GM13977 (cell line): ENCODE data around the gene RANBP1.

Source experiments
- DNase-seq: peaks from one replicate; pipeline ENCODE4 v3.0.0; 2012; ENCODE audit warnings: low spot score
- in situ Hi-C: fragments of 300-500 bp; cut with MboI; formaldehyde crosslinking; loops from one replicate; pipeline ENCODE4 v1.12.0; 2022; ENCODE audit warnings: low sequenced_read_pairs, low pct_unique_long_range_greater_than_20kb, mixed read lengths, inconsistent platforms; ENCODE audit not compliant: unreplicated experiment
- TF ChIP-seq, protein P1 (sequence below): IDR thresholded peaks from 2 replicates; pipeline ENCODE4 v1.5.1; 2012; ENCODE audit warnings: mild to moderate bottlenecking, control low read depth; ENCODE audit not compliant: insufficient read depth; ENCODE audit errors: extremely low read depth, missing control alignments

Gene RANBP1

DNA sequence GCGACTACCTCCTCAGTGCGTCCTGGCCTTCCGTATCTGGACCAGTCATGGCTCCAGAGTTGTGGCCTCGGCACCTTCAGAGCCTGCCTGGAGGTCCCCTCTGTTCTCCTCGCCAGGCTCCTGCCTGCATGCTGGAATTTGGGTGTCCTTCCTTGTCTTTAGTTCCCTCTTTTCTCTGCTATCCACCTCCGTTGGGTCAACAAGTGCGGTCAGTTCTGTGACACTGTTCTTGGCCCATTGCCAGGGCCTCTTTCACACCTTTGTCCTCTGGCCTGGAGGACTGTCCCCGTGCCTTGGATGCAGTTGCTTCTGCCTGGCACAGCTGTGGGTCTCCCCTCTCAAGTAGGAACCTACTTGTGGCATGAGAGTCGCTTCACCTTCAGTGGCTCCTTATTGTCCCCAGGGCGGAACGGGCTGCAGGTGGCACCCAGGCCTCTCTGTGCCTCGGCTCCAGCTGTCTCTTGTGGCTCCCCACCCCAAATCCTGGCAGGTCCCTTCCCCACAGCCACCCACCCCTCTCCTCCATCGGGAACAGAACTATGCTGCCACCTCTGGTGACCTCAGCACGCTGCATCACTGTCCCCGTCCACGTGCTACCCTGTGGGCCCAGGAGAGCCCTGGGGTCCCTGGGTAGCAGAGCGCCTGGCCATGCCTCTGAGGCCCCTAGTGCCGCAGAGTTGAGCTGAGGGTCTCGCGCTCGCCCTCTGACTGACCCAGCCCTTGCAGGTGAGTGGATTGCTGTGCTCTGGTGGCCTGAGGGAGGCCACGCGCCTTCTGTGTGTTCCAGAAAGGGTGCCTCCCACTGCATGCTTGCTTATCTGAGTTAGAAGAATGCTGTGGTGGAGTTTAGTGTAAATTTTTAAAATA lies 31.1 kb upstream of the RANBP1 start:
- TF ChIP-seq, protein P1, sequence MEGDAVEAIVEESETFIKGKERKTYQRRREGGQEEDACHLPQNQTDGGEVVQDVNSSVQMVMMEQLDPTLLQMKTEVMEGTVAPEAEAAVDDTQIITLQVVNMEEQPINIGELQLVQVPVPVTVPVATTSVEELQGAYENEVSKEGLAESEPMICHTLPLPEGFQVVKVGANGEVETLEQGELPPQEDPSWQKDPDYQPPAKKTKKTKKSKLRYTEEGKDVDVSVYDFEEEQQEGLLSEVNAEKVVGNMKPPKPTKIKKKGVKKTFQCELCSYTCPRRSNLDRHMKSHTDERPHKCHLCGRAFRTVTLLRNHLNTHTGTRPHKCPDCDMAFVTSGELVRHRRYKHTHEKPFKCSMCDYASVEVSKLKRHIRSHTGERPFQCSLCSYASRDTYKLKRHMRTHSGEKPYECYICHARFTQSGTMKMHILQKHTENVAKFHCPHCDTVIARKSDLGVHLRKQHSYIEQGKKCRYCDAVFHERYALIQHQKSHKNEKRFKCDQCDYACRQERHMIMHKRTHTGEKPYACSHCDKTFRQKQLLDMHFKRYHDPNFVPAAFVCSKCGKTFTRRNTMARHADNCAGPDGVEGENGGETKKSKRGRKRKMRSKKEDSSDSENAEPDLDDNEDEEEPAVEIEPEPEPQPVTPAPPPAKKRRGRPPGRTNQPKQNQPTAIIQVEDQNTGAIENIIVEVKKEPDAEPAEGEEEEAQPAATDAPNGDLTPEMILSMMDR: peak; percentile 46
- in situ Hi-C loops: no loop called here
- DNase-seq: no peak

DNA sequence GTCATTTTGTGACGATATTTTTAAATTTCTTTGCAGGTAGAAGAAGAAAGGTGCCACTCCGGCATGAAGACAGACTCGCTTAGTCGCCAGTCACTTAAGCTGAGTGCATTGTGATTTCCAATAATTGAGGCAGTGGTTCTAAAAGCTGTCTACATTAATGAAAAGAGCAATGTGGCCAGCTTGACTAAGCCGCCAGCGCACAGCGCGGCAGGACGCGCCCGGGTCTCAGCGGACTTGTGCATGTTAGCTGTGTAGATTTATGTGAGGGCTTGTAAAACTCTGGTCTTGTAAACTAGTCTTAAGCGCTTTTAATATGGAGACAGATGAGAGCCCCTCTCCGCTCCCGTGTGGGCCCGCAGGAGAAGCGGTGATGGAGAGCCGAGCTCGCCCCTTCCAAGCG lies 30.3 kb upstream of the RANBP1 start:
- TF ChIP-seq, protein P1: no peak
- in situ Hi-C loops: no loop called here
- no peak for DNase-seq

DNA sequence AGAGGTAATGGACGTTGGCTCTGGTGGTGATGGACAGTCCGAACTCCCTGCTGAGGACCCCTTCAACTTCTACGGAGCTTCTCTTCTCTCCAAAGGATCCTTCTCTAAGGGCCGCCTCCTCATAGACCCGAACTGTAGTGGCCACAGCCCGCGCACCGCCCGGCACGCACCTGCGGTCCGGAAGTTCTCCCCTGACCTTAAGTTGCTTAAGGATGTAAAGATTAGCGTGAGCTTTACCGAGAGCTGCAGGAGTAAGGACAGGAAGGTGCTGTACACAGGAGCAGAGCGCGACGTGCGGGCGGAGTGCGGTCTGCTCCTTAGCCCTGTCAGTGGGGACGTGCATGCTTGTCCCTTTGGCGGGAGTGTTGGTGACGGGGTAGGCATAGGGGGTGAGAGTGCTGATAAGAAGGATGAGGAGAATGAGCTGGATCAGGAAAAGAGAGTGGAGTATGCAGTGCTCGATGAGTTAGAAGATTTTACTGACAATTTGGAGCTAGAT lies 29.8 kb upstream of the RANBP1 start:
- no peak for DNase-seq
- TF ChIP-seq, protein P1: no peak
- in situ Hi-C loops: no loop called here

DNA sequence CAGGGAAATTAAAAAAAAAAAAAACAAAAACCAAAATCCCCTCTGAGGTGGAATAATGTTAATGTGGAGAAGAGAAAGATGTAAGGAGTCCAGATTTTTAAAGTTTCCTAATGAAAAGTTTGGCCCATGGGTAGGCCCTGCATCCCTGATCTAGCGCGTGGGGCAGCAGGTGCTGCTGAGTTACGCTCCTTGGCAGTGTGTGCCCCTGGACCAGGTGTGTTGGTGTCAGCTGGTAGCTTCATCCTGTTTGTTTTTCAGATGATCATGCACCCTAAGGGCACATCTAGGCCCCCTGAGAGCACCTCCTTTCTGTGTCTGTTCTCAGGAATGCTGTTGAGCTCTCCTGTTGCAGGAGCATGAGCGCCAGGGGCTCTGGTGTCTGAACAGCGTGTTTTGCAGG lies 29.1 kb upstream of the RANBP1 start:
- DNase-seq: no peak
- TF ChIP-seq, protein P1: no peak
- in situ Hi-C loops: no loop called here

DNA sequence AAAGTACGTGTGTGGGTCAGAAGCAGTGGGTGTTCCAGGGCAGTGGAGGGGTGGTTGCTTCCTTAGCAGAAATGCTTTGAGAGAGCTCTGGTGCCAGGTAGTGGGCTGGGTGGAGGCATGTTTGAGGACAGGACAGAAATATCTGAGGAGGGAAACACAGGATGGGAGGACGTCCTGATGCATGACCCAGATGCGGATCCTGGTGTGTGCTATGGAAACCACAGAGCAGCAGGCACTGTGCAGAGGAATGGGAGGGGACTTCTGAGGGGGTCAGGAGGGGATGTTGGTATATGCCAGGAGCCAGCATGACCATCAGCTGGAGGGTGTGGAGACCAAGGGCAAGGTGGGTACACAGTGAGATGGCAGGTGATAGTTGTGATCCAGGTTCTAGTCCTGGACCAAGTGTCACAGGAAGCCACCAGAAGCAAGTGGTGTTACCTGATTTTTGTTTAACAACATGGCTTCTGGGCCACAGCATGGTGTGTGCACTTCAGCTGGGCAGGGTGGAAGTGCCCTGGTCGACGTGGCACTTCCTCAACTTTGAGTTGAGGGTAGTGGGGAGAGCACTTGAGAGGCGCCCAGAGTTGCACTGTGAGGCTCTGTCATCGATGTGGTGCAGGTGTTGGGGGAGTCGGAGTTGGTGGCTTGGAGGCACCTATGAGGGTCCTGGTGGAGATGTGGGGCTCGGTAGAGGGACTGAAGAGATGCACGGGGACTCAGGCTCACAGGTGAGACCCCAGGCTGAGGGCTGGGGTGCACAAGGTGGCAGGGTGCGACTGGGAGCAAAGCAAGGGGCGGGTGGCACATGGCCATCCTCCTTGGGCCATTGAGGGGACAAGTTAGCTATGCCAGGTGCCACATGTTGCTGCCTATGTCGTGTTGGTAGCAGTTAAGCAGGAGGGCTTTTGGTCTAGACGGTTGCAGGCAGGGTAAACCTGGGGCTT lies 28.3 kb upstream of the RANBP1 start:
- TF ChIP-seq, protein P1: no peak
- in situ Hi-C loops: no loop called here
- no peak for DNase-seq

DNA sequence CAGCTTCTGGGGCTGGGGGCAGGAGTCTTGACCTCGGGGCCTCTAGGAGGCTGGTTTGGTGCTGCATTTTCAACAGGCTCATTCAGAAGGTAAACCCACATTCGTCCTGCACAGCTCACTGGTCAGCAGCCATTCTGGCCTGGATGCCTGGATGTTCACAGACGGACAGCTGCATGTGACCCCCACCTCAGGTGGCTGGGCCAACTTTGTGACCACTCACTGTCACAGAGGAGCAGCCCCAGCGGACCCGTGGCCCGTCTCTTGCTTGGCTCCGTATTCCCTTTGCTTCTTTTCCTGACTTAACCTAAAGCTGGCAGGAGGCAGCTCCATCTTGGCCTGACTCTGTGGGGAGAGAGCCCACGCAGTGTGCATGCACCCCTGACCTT lies 27.6 kb upstream of the RANBP1 start:
- TF ChIP-seq, protein P1: no peak
- in situ Hi-C loops: no loop called here
- no peak for DNase-seq
